HEK293 (cell line): ENCODE results near the gene H3-3A.

ENCODE experiments used
- CTCF ChIA-PET: fragments of 350-600 bp; formaldehyde crosslinking; extraction: SDS; loops from one replicate; lab custom pipeline; 2021; ENCODE audit warnings: antibody characterized with exemption; lab: Yijun Ruan, JAX
- POLR2A ChIA-PET: fragments of 300-600 bp; formaldehyde crosslinking; extraction: SDS; loops from one replicate; lab custom pipeline; 2020; ENCODE audit warnings: antibody characterized with exemption, inconsistent platforms; lab: Yijun Ruan, JAX
- H3K27ac ChIP-seq: fragments of 200-500 bp; sonication (Bioruptor generic); 2 replicates; pipeline ENCODE4 v1.5.1; 2014; ENCODE audit warnings: low read depth, low read length, control low read depth, inconsistent platforms; ENCODE audit errors: extremely low read depth
- H3K36me3 ChIP-seq, 2 experiments: fragments of 200-500 bp in 1 of 2; sonication (Bioruptor generic) in 1 of 2; 1 replicate in 1 of 2; 2 replicates in 1 of 2; pipeline ENCODE4 v1.5.1; 2014 to 2017; ENCODE audit warnings: inconsistent platforms in 2 of 2, low read length in 2 of 2; ENCODE audit not compliant: control insufficient read depth in 2 of 2, insufficient read depth in 1 of 2
- H3K4me1 ChIP-seq: fragments of 200-500 bp; sonication (Bioruptor generic); 2 replicates; pipeline ENCODE4 v1.5.1; 2014; ENCODE audit warnings: mild to moderate bottlenecking, low read length, inconsistent platforms; ENCODE audit not compliant: control insufficient read depth, insufficient read depth
- H3K4me3 ChIP-seq: 2 replicates; pipeline ENCODE4 v1.5.1; 2011; ENCODE audit warnings: low read depth, mild to moderate bottlenecking, control low read depth, low read length, moderate library complexity
- H3K9me3 ChIP-seq: fragments of 200-500 bp; sonication (Bioruptor generic); 2 replicates; pipeline ENCODE4 v1.5.1; 2014; ENCODE audit warnings: low read depth, low read length, inconsistent platforms; ENCODE audit not compliant: control insufficient read depth, insufficient read depth
- HOXD13 ChIP-seq: sonication (generic); formaldehyde crosslinking; IDR thresholded peaks from 2 replicates; pipeline ENCODE4 v1.8.0; 2022; ENCODE audit warnings: missing genetic modification reagents, borderline replicate concordance
- OVOL3 ChIP-seq: fragments of 450-650 bp; formaldehyde crosslinking; IDR thresholded peaks from 2 replicates; pipeline ENCODE4 v1.5.1; 2016; ENCODE audit warnings: missing biosample characterization, missing genetic modification characterization
- SALL2 ChIP-seq: fragments of 450-650 bp; formaldehyde crosslinking; IDR thresholded peaks from 2 replicates; pipeline ENCODE4 v1.5.0; 2017; ENCODE audit warnings: missing biosample characterization, mild to moderate bottlenecking, missing genetic modification characterization, borderline replicate concordance
- SCRT1 ChIP-seq: fragments of 450-650 bp; formaldehyde crosslinking; IDR thresholded peaks from 2 replicates; pipeline ENCODE4 v1.5.1; 2016; ENCODE audit warnings: missing biosample characterization, missing genetic modification characterization, borderline replicate concordance
- SCRT2 ChIP-seq: fragments of 450-650 bp; formaldehyde crosslinking; IDR thresholded peaks from 2 replicates; pipeline ENCODE4 v1.5.1; 2016; ENCODE audit warnings: missing biosample characterization, missing genetic modification characterization
- SP2 ChIP-seq: fragments of 450-650 bp; formaldehyde crosslinking; IDR thresholded peaks from 2 replicates; pipeline ENCODE4 v1.5.1; 2016; ENCODE audit warnings: missing biosample characterization, missing genetic modification characterization
- ZBTB8A ChIP-seq: fragments of 450-650 bp; formaldehyde crosslinking; IDR thresholded peaks from 2 replicates; pipeline ENCODE4 v1.5.1; 2016; ENCODE audit warnings: missing biosample characterization, missing genetic modification characterization
- ZNF214 ChIP-seq: fragments of 450-650 bp; formaldehyde crosslinking; IDR thresholded peaks from 2 replicates; pipeline ENCODE4 v1.5.1; 2017; ENCODE audit warnings: missing biosample characterization, mild to moderate bottlenecking, missing genetic modification characterization, borderline replicate concordance
- ZNF274 ChIP-seq, 2 experiments: fragments of 200-500 bp in 1 of 2; fragments of 450-650 bp in 1 of 2; sonication (Bioruptor generic) in 1 of 2; formaldehyde crosslinking in 1 of 2; IDR thresholded peaks; 2 replicates each; pipeline versions ENCODE4 v1.5.1 to v1.6.1; 2014 to 2016; ENCODE audit warnings: borderline replicate concordance in 1 of 2, inconsistent platforms in 1 of 2, low read length in 1 of 2, missing biosample characterization in 1 of 2, missing genetic modification characterization in 1 of 2
- ZNF416 ChIP-seq: fragments of 450-650 bp; formaldehyde crosslinking; IDR thresholded peaks from 2 replicates; pipeline ENCODE4 v1.5.1; 2016; ENCODE audit warnings: missing biosample characterization, missing genetic modification characterization
- ZNF473 ChIP-seq: fragments of 450-650 bp; formaldehyde crosslinking; IDR thresholded peaks from 2 replicates; pipeline ENCODE4 v1.5.1; 2017; ENCODE audit warnings: missing biosample characterization, missing genetic modification characterization
- ZNF510 ChIP-seq: fragments of 450-650 bp; formaldehyde crosslinking; IDR thresholded peaks from 2 replicates; pipeline ENCODE4 v1.5.1; 2018; ENCODE audit warnings: mild to moderate bottlenecking, missing genetic modification characterization, missing biosample characterization; ENCODE audit not compliant: insufficient replicate concordance
- ZNF521 ChIP-seq: fragments of 450-650 bp; formaldehyde crosslinking; IDR thresholded peaks from 2 replicates; pipeline ENCODE4 v1.5.1; 2017; ENCODE audit warnings: missing biosample characterization, mild to moderate bottlenecking, missing genetic modification characterization
- ZNF530 ChIP-seq: fragments of 450-650 bp; formaldehyde crosslinking; IDR thresholded peaks from 2 replicates; pipeline ENCODE4 v1.5.1; 2016; ENCODE audit warnings: low read depth, missing biosample characterization, missing genetic modification characterization
- ZNF571 ChIP-seq: fragments of 450-650 bp; formaldehyde crosslinking; IDR thresholded peaks from 2 replicates; pipeline ENCODE4 v1.5.0; 2017; ENCODE audit warnings: missing biosample characterization, missing genetic modification characterization
- TF ChIP-seq, protein P1 (sequence below): fragments of 450-650 bp; formaldehyde crosslinking; IDR thresholded peaks from 2 replicates; pipeline ENCODE4 v1.5.1; 2017; ENCODE audit warnings: missing biosample characterization, missing genetic modification characterization
- TF ChIP-seq, protein P2 (sequence below): fragments of 450-650 bp; formaldehyde crosslinking; IDR thresholded peaks from 2 replicates; pipeline ENCODE4 v1.5.1; 2017; ENCODE audit warnings: missing biosample characterization, missing genetic modification characterization
- TF ChIP-seq, protein P3 (sequence below): fragments of 450-650 bp; IDR thresholded peaks from 2 replicates; pipeline ENCODE4 v1.5.1; 2018; ENCODE audit warnings: missing biosample characterization, missing genetic modification characterization
- TF ChIP-seq, protein P4 (sequence below): fragments of 450-650 bp; formaldehyde crosslinking; IDR thresholded peaks from 2 replicates; pipeline ENCODE4 v1.5.0; 2017; ENCODE audit warnings: missing biosample characterization, missing genetic modification characterization, borderline replicate concordance
- TF ChIP-seq, protein P5 (sequence below): fragments of 450-650 bp; formaldehyde crosslinking; IDR thresholded peaks from 2 replicates; pipeline ENCODE4 v1.5.1; 2016; ENCODE audit warnings: missing biosample characterization, missing genetic modification characterization, low read depth

H3-3A gene

DNA sequence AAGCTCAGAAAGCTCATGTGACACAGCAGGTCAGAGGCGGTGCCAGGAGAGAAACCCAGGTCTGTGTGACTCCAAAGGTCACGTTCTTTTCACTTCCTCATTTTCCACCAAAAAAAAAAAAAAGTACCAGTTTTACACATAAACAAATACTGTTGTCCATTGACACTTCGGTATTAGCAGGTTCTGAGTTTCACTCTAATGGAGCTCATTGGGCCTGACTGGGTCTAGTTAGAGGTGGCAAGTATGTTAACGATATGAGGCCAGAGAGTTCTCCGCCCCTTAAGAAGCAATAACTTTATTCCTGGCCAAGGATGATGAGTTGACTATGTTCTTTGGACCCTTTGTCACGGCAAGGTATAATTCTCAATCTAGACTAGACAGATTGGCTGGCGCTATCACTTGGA, 33.4 kb upstream of the H3-3A start:
- Histone ChIP-seq H3K36me3 (no peaks in the 10 kb centered on the region), H3K9me3 (no peaks in the 10 kb centered on the region), H3K4me1 (no peaks in the 10 kb centered on the region), H3K27ac (no peak overlapping the region), H3K4me3 (no peak overlapping the region)
- ChIA-PET POLR2A (interaction anchor here (0.6 to 1.4 kb wide), 3 partner anchors 12 to 252 kb away, joined by 3 to 6 read pairs (median 5); no protein-coding TSS in a partner anchor), CTCF (interaction anchor here (0.6 to 1.5 kb wide), 4 partner anchors 27 to 516 kb away, joined by 3 to 6 read pairs (median 4); no protein-coding TSS in a partner anchor)
- TF ChIP-seq ZNF473 (tag by site-specific recombination) (no peak), SALL2 (tag by site-specific recombination) (no peak), ZNF530 (tag by site-specific recombination) (no peak), SCRT2 (tag by site-specific recombination) (no peak), OVOL3 (tag by site-specific recombination) (no peak), HOXD13 (CRISPR knock-in tag) (no peak), ZNF274 (IDR thresholded peaks at IDR 0.05; ENCODE audit: low read length) (no peak), ZNF274 (tag by site-specific recombination; IDR thresholded peaks at IDR 0.05; ENCODE audit: borderline replicate concordance) (no peak), SP2 (tag by site-specific recombination) (no peak), ZBTB8A (tag by site-specific recombination) (no peak), SCRT1 (tag by site-specific recombination) (no peak), ZNF510 (tag by site-specific recombination) (no peak), ZNF214 (no peak)
- TF ChIP-seq, protein P1, sequence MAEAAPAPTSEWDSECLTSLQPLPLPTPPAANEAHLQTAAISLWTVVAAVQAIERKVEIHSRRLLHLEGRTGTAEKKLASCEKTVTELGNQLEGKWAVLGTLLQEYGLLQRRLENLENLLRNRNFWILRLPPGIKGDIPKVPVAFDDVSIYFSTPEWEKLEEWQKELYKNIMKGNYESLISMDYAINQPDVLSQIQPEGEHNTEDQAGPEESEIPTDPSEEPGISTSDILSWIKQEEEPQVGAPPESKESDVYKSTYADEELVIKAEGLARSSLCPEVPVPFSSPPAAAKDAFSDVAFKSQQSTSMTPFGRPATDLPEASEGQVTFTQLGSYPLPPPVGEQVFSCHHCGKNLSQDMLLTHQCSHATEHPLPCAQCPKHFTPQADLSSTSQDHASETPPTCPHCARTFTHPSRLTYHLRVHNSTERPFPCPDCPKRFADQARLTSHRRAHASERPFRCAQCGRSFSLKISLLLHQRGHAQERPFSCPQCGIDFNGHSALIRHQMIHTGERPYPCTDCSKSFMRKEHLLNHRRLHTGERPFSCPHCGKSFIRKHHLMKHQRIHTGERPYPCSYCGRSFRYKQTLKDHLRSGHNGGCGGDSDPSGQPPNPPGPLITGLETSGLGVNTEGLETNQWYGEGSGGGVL, result no peak
- TF ChIP-seq, protein P2, sequence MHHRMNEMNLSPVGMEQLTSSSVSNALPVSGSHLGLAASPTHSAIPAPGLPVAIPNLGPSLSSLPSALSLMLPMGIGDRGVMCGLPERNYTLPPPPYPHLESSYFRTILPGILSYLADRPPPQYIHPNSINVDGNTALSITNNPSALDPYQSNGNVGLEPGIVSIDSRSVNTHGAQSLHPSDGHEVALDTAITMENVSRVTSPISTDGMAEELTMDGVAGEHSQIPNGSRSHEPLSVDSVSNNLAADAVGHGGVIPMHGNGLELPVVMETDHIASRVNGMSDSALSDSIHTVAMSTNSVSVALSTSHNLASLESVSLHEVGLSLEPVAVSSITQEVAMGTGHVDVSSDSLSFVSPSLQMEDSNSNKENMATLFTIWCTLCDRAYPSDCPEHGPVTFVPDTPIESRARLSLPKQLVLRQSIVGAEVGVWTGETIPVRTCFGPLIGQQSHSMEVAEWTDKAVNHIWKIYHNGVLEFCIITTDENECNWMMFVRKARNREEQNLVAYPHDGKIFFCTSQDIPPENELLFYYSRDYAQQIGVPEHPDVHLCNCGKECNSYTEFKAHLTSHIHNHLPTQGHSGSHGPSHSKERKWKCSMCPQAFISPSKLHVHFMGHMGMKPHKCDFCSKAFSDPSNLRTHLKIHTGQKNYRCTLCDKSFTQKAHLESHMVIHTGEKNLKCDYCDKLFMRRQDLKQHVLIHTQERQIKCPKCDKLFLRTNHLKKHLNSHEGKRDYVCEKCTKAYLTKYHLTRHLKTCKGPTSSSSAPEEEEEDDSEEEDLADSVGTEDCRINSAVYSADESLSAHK (tag by site-specific recombination), result no peak

DNA sequence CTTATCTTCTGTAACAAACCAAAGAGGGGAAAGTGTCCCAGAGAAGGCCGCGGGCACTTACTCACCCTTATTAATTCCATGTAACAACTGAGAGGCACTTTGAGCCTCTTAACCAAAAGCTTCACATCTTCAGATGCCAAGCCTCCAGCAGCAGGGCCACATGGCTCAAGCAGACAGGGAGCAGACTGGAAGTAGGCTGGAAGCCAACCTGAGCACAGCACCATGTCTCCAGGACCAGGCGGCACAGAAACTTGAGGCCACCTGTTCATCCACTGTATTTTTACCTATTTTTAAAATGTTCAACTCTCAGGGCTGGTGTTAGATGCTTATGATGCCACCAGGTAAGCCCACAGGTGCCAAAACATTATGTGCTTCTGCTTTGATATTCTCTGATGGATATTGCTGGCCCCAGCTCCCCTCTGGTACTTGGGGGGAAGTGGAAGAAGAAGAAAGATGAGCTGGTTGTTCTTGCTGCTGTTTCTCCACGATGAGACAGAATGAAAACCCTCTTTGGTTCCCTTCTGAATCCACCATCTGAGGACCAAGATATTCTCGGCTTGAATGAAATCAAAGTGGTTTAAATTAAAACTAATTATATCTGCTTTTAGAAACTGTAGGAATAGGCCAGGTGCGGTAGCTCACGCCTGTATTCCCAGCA, 32.8 kb upstream of the H3-3A start:
- ChIA-PET CTCF (interaction anchor here (1.0 to 1.5 kb wide), 2 partner anchors 35 to 47 kb away, joined by 5 to 6 read pairs; no protein-coding TSS in a partner anchor), POLR2A (interaction anchor here (0.6 to 1.4 kb wide), 4 partner anchors 12 to 252 kb away, joined by 3 to 5 read pairs (median 3); partner anchors contain the start of gene H3-3A)

More for the DNA sequence above, 32.8 kb upstream of the H3-3A start:
- Histone ChIP-seq H3K36me3 (no peaks in the 10 kb centered on the region), H3K9me3 (no peaks in the 10 kb centered on the region), H3K4me1 (no peaks in the 10 kb centered on the region), H3K4me3 (no peak overlapping the region), H3K27ac (no peak overlapping the region)
- TF ChIP-seq, protein P3, sequence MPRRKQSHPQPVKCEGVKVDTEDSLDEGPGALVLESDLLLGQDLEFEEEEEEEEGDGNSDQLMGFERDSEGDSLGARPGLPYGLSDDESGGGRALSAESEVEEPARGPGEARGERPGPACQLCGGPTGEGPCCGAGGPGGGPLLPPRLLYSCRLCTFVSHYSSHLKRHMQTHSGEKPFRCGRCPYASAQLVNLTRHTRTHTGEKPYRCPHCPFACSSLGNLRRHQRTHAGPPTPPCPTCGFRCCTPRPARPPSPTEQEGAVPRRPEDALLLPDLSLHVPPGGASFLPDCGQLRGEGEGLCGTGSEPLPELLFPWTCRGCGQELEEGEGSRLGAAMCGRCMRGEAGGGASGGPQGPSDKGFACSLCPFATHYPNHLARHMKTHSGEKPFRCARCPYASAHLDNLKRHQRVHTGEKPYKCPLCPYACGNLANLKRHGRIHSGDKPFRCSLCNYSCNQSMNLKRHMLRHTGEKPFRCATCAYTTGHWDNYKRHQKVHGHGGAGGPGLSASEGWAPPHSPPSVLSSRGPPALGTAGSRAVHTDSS, result no peak
- no peak for TF ChIP-seq ZNF521 (tag by site-specific recombination)
- TF ChIP-seq SCRT2 (tag by site-specific recombination), result no peak
- TF ChIP-seq, protein P4, sequence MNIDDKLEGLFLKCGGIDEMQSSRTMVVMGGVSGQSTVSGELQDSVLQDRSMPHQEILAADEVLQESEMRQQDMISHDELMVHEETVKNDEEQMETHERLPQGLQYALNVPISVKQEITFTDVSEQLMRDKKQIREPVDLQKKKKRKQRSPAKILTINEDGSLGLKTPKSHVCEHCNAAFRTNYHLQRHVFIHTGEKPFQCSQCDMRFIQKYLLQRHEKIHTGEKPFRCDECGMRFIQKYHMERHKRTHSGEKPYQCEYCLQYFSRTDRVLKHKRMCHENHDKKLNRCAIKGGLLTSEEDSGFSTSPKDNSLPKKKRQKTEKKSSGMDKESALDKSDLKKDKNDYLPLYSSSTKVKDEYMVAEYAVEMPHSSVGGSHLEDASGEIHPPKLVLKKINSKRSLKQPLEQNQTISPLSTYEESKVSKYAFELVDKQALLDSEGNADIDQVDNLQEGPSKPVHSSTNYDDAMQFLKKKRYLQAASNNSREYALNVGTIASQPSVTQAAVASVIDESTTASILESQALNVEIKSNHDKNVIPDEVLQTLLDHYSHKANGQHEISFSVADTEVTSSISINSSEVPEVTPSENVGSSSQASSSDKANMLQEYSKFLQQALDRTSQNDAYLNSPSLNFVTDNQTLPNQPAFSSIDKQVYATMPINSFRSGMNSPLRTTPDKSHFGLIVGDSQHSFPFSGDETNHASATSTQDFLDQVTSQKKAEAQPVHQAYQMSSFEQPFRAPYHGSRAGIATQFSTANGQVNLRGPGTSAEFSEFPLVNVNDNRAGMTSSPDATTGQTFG (tag by site-specific recombination), result no peak
- no peak for TF ChIP-seq ZNF416 (tag by site-specific recombination)
- TF ChIP-seq, protein P5, sequence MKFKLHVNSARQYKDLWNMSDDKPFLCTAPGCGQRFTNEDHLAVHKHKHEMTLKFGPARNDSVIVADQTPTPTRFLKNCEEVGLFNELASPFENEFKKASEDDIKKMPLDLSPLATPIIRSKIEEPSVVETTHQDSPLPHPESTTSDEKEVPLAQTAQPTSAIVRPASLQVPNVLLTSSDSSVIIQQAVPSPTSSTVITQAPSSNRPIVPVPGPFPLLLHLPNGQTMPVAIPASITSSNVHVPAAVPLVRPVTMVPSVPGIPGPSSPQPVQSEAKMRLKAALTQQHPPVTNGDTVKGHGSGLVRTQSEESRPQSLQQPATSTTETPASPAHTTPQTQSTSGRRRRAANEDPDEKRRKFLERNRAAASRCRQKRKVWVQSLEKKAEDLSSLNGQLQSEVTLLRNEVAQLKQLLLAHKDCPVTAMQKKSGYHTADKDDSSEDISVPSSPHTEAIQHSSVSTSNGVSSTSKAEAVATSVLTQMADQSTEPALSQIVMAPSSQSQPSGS (tag by site-specific recombination), result no peak
- no peak for TF ChIP-seq ZNF274 (IDR thresholded peaks at IDR 0.05; ENCODE audit: low read length)
- no peak for TF ChIP-seq ZNF274 (tag by site-specific recombination; IDR thresholded peaks at IDR 0.05; ENCODE audit: borderline replicate concordance)
- TF ChIP-seq ZNF571, result no peak
